GM13977 (cell line): ENCODE results near the gene COL4A3.

Experiments
- DNase-seq: peaks from one replicate; pipeline ENCODE4 v3.0.0; 2012; ENCODE audit warnings: low spot score
- CTCF ChIP-seq: IDR thresholded peaks from 2 replicates; pipeline ENCODE4 v1.5.1; 2012; ENCODE audit warnings: mild to moderate bottlenecking, control low read depth; ENCODE audit not compliant: insufficient read depth; ENCODE audit errors: extremely low read depth, missing control alignments
- in situ Hi-C: fragments of 300-500 bp; cut with MboI; formaldehyde crosslinking; loops from one replicate; pipeline ENCODE4 v1.12.0; 2022; ENCODE audit warnings: low sequenced_read_pairs, low pct_unique_long_range_greater_than_20kb, mixed read lengths, inconsistent platforms; ENCODE audit not compliant: unreplicated experiment

Gene COL4A3

GRCh38 chr2:227152093-227152766, 12.2 kb upstream of the COL4A3 start:
- in situ Hi-C loops, result no loop called here
- TF ChIP-seq CTCF, result no peak
- no peak for DNase-seq

GRCh38 chr2:227153307-227153706, 11.1 kb upstream of the COL4A3 start:
- no peak for TF ChIP-seq CTCF
- in situ Hi-C loops, result no loop called here
- no peak for DNase-seq

- no peak for TF ChIP-seq CTCF
- in situ Hi-C loops, result no loop called here
- DNase-seq, result no peak
Observed at GRCh38 chr2:227153758-227154486, 10.5 kb upstream of the COL4A3 start.

GRCh38 chr2:227154986-227155774, 9.2 kb upstream of the COL4A3 start:
- in situ Hi-C loops, result no loop called here
- DNase-seq, result no peak
- no peak for TF ChIP-seq CTCF

GRCh38 chr2:227160164-227160563, 4.3 kb upstream of the COL4A3 start:
- no peak for DNase-seq
- in situ Hi-C loops, result no loop called here
- no peak for TF ChIP-seq CTCF

- in situ Hi-C loops, result no loop called here
- no peak for TF ChIP-seq CTCF
Observed at GRCh38 chr2:227161947-227162346, 2.5 kb upstream of the COL4A3 start.

More at GRCh38 chr2:227161947-227162346, 2.5 kb upstream of the COL4A3 start:
- no peak for DNase-seq
